ENCODE measurements around the gene NSUN7. TPM values are rescaled to one million over a fixed set of nuclear protein-coding genes. Genes with fewer than 3 reads are reported as not detected.

NSUN7 gene
- total RNA-seq, 1 experiment from 2014 or later = 1.1 TPM

GRCh38 chr4:40811956-40812355 is 62.2 kb downstream of the NSUN7 start:
- intact Hi-C loops (cut with micrococcal nuclease; ENCODE audit: unreplicated experiment) (no loop called here), in situ Hi-C loops (cut with HindIII; ENCODE audit: low pct_unique_long_range_greater_than_20kb, low sequenced_read_pairs) (no loop called here)
- no peaks in the 10 kb centered on the region for H3K36me3 ChIP-seq (ENCODE audit: control insufficient read depth, insufficient read depth, low read length)
- no peak overlapping the region for H3K27ac ChIP-seq (ENCODE audit: low read length)
- H3K27me3 ChIP-seq (ENCODE audit: control insufficient read depth, insufficient read depth, low read length) = no peaks in the 10 kb centered on the region
- TF ChIP-seq POLR2AphosphoS5 (IDR thresholded peaks at IDR 0.05; ENCODE audit: low read depth, low read length) (no peak), CTCF (IDR thresholded peaks at IDR 0.05) (no peak), REST (IDR thresholded peaks at IDR 0.05; ENCODE audit: insufficient read depth in 1 of 2, low read depth in 2 of 2, low read length in 1 of 2) (no peak), SIN3A (IDR thresholded peaks at IDR 0.05; ENCODE audit: borderline replicate concordance, insufficient read depth, low read depth, low read length) (no peak)
- ATAC-seq = no peak
- DNase-seq (ENCODE audit: low read depth, low spot score) = no peak
- no TSS peak for BruUV-seq (replicated peaks)
- H3K4me1 ChIP-seq (ENCODE audit: control insufficient read depth, insufficient read depth, low read length) = no peaks in the 10 kb centered on the region
- CTCF ChIA-PET = no interaction called here
- no peak overlapping the region for H3K4me3 ChIP-seq (ENCODE audit: low read depth in 2 of 2, low read length in 2 of 2)
- POLR2A ChIA-PET = interaction anchor here (0.7 kb wide), 1 partner anchor 73 kb away, joined by 3 read pairs; no protein-coding TSS in a partner anchor
- H3K9me3 ChIP-seq (ENCODE audit: control insufficient read depth, insufficient read depth, low read depth, low read length) = no peaks in the 10 kb centered on the region

- intact Hi-C loops (cut with micrococcal nuclease; ENCODE audit: unreplicated experiment) = no loop called here
- BruUV-seq (replicated peaks) = no TSS peak
- Histone ChIP-seq H3K4me1 (ENCODE audit: control insufficient read depth, insufficient read depth, low read length) (no peaks in the 10 kb centered on the region), H3K27ac (ENCODE audit: low read length) (no peak overlapping the region), H3K4me3 (ENCODE audit: low read depth in 2 of 2, low read length in 2 of 2) (no peak overlapping the region), H3K36me3 (ENCODE audit: control insufficient read depth, insufficient read depth, low read length) (no peaks in the 10 kb centered on the region), H3K9me3 (ENCODE audit: control insufficient read depth, insufficient read depth, low read depth, low read length) (no peaks in the 10 kb centered on the region), H3K27me3 (ENCODE audit: control insufficient read depth, insufficient read depth, low read length) (no peaks in the 10 kb centered on the region)
- in situ Hi-C loops (cut with HindIII; ENCODE audit: low pct_unique_long_range_greater_than_20kb, low sequenced_read_pairs) = no loop called here
- ChIA-PET CTCF (no interaction called here), POLR2A (interaction anchor here (0.7 kb wide), 1 partner anchor 72 kb away, joined by 3 read pairs; no protein-coding TSS in a partner anchor)
- DNase-seq (ENCODE audit: low read depth, low spot score) = no peak
- no peak for ATAC-seq
- TF ChIP-seq REST (IDR thresholded peaks at IDR 0.05; ENCODE audit: insufficient read depth in 1 of 2, low read depth in 2 of 2, low read length in 1 of 2) (no peak), POLR2AphosphoS5 (IDR thresholded peaks at IDR 0.05; ENCODE audit: low read depth, low read length) (no peak), SIN3A (IDR thresholded peaks at IDR 0.05; ENCODE audit: borderline replicate concordance, insufficient read depth, low read depth, low read length) (no peak), CTCF (IDR thresholded peaks at IDR 0.05) (no peak)
Observed at GRCh38 chr4:40812386-40812785, 62.6 kb downstream of the NSUN7 start.

All from Panc1 (cell line).